ENCODE measurements around the gene CNTN4.

Gene CNTN4

GRCh38 chr3:2153547-2153946 lies 54.9 kb downstream of the CNTN4 start:
- DNase-seq = no peak

- no peak for DNase-seq
Measured at GRCh38 chr3:2154621-2155020, 56.0 kb downstream of the CNTN4 start.

GRCh38 chr3:2156244-2156847 lies 57.7 kb downstream of the CNTN4 start:
- peak; percentile 29 for DNase-seq

GRCh38 chr3:2158828-2159227 lies 60.2 kb downstream of the CNTN4 start:
- DNase-seq = no peak

GRCh38 chr3:2166552-2166951 lies 67.9 kb downstream of the CNTN4 start:
- DNase-seq = no peak

- DNase-seq = no peak
Measured at GRCh38 chr3:2172561-2173171, 74.0 kb downstream of the CNTN4 start.

- DNase-seq = no peak
Measured at GRCh38 chr3:2180634-2181033, 82.0 kb downstream of the CNTN4 start.

- no peak for DNase-seq
Measured at GRCh38 chr3:2198776-2199279, 100.2 kb downstream of the CNTN4 start.

- no peak for DNase-seq
Measured at GRCh38 chr3:2204054-2204453, 105.4 kb downstream of the CNTN4 start.

- no peak for DNase-seq
Measured at GRCh38 chr3:2205692-2206091, 107.0 kb downstream of the CNTN4 start.

- no peak for DNase-seq
Measured at GRCh38 chr3:2206536-2206935, 107.9 kb downstream of the CNTN4 start.

GRCh38 chr3:2211568-2211967 lies 112.9 kb downstream of the CNTN4 start:
- DNase-seq = no peak

GRCh38 chr3:2212206-2212605 lies 113.5 kb downstream of the CNTN4 start:
- no peak for DNase-seq

GRCh38 chr3:2218375-2218774 lies 119.7 kb downstream of the CNTN4 start:
- DNase-seq = no peak

GRCh38 chr3:2218816-2219215 lies 120.2 kb downstream of the CNTN4 start:
- DNase-seq = no peak

- no peak for DNase-seq
Measured at GRCh38 chr3:2236203-2236602, 137.5 kb downstream of the CNTN4 start.

GRCh38 chr3:2244137-2244536 lies 145.5 kb downstream of the CNTN4 start:
- DNase-seq = no peak

- no peak for DNase-seq
Measured at GRCh38 chr3:2246873-2247648, 148.4 kb downstream of the CNTN4 start.

- DNase-seq = no peak
Measured at GRCh38 chr3:2247831-2248230, 149.2 kb downstream of the CNTN4 start.

- DNase-seq = no peak
Measured at GRCh38 chr3:2250783-2251182, 152.1 kb downstream of the CNTN4 start.

GRCh38 chr3:2261747-2262146 lies 163.1 kb downstream of the CNTN4 start:
- DNase-seq = no peak

- no peak for DNase-seq
Measured at GRCh38 chr3:2262204-2262603, 163.5 kb downstream of the CNTN4 start.

GRCh38 chr3:2266606-2267005 lies 167.9 kb downstream of the CNTN4 start:
- no peak for DNase-seq

GRCh38 chr3:2268779-2269178 lies 170.1 kb downstream of the CNTN4 start:
- no peak for DNase-seq

Data from activated CD4-positive, alpha-beta T cell treated with anti-CD3 and anti-CD28 coated beads, Interleukin-2, Interleukin-6, amounts not matched to agents 100 ng/mL and 50 ng/mL, durations not matched to agents 16 hours and 8 hours (primary cell).